Activated naive CD4-positive, alpha-beta T cell treated with anti-CD3 and anti-CD28 coated beads for 36 hours (primary cell): ENCODE data around the gene EPO. TPM values are rescaled to one million over a fixed set of nuclear protein-coding genes. Genes with fewer than 3 reads are reported as not detected.
"Not testable (repeated sequence)": the region's sequence is repeated elsewhere in the genome, so short reads cannot be mapped to it uniquely, and the experiment has no call there.

Source experiments
- CTCF ChIA-PET: fragments of 350-600 bp; sonication (Branson Sonifier 250); formaldehyde crosslinking; loops from one replicate; lab custom pipeline; 2021; ENCODE audit warnings: antibody characterized with exemption; lab: Charles Lee
- DNase-seq: peaks from one replicate; pipeline ENCODE4 v3.0.0-alpha.2; 2020
- H3K27ac Mint-ChIP-seq: one replicate; pipeline ENCODE4 v1.8.0; 2021; ENCODE audit warnings: mild to moderate bottlenecking, mixed read lengths
- H3K27me3 Mint-ChIP-seq: one replicate; pipeline ENCODE4 v1.8.0; 2021; ENCODE audit warnings: low read depth, mixed read lengths
- H3K36me3 Mint-ChIP-seq: one replicate; pipeline ENCODE4 v1.8.0; 2021; ENCODE audit warnings: low read depth, mixed read lengths
- H3K4me1 Mint-ChIP-seq: one replicate; pipeline ENCODE4 v1.8.0; 2021; ENCODE audit warnings: low read depth, mixed read lengths
- H3K4me3 Mint-ChIP-seq: one replicate; pipeline ENCODE4 v1.8.0; 2021; ENCODE audit warnings: mild to moderate bottlenecking, moderate library complexity, mixed read lengths
- H3K9me3 Mint-ChIP-seq: one replicate; pipeline ENCODE4 v1.8.0; 2021; ENCODE audit warnings: mixed read lengths
- intact Hi-C: fragments of 100-400 bp; cut with micrococcal nuclease; formaldehyde crosslinking; loops from one replicate; pipeline ENCODE4 v1.15.1; 2023
- total RNA-seq, 2 experiments: library from RNA; stranded (reverse); gene quantifications; one replicate each; pipeline ENCODE4 v1.2.3, GENCODE V29; 2021

EPO gene
- total RNA-seq, 2 experiments from 2014 or later = not detected

- intact Hi-C loops = no loop called here
- Mint-ChIP-seq H3K27me3 (peaks cover under 1% of the 10 kb centered on the region), H3K4me3 (no peak overlapping the region), H3K9me3 (no peaks in the 10 kb centered on the region), H3K27ac (no peak overlapping the region), H3K36me3 (no peaks in the 10 kb centered on the region), H3K4me1 (peaks cover 5% of the 10 kb centered on the region)
- CTCF ChIA-PET = no interaction called here
- no peak for DNase-seq
Measured at GRCh38 chr7:100730136-100730800, 10.0 kb downstream of the EPO start.

GRCh38 chr7:100731937-100732636 is 11.8 kb downstream of the EPO start:
- no peak overlapping the region for H3K4me3 Mint-ChIP-seq
- no peaks in the 10 kb centered on the region for H3K27me3 Mint-ChIP-seq
- H3K27ac Mint-ChIP-seq = no peak overlapping the region
- intact Hi-C loops = no loop called here
- CTCF ChIA-PET = interaction anchor here (0.6 kb wide), 1 partner anchor 11 kb away, joined by 4 read pairs; no protein-coding TSS in a partner anchor
- H3K9me3 Mint-ChIP-seq = no peaks in the 10 kb centered on the region
- no peaks in the 10 kb centered on the region for H3K36me3 Mint-ChIP-seq
- peaks cover 4% of the 10 kb centered on the region for H3K4me1 Mint-ChIP-seq
- no peak for DNase-seq

- intact Hi-C loops = no loop called here
- Mint-ChIP-seq H3K27me3 (no peaks in the 10 kb centered on the region), H3K9me3 (no peaks in the 10 kb centered on the region), H3K36me3 (no peaks in the 10 kb centered on the region), H3K4me1 (peaks cover 4% of the 10 kb centered on the region), H3K27ac (no peak overlapping the region), H3K4me3 (no peak overlapping the region)
- CTCF ChIA-PET = no interaction called here
- DNase-seq = no peak
Measured at GRCh38 chr7:100735730-100736129, 15.5 kb downstream of the EPO start.

GRCh38 chr7:100736671-100737070 is 16.4 kb downstream of the EPO start:
- Mint-ChIP-seq H3K9me3 (no peaks in the 10 kb centered on the region), H3K27ac (no peak overlapping the region), H3K36me3 (no peaks in the 10 kb centered on the region), H3K4me1 (peaks cover 4% of the 10 kb centered on the region), H3K27me3 (no peaks in the 10 kb centered on the region), H3K4me3 (no peak overlapping the region)
- DNase-seq = no peak
- intact Hi-C loops = no loop called here
- CTCF ChIA-PET = no interaction called here

GRCh38 chr7:100739934-100740333 is 19.7 kb downstream of the EPO start:
- peaks cover 6% of the 10 kb centered on the region for H3K27me3 Mint-ChIP-seq
- no peak overlapping the region for H3K27ac Mint-ChIP-seq
- H3K4me1 Mint-ChIP-seq = no peaks in the 10 kb centered on the region
- no peaks in the 10 kb centered on the region for H3K36me3 Mint-ChIP-seq
- CTCF ChIA-PET = no interaction called here
- no peak overlapping the region for H3K4me3 Mint-ChIP-seq
- no peaks in the 10 kb centered on the region for H3K9me3 Mint-ChIP-seq
- intact Hi-C loops = no loop called here
- no peak for DNase-seq

GRCh38 chr7:100744605-100745004 is 24.3 kb downstream of the EPO start:
- DNase-seq = no peak
- intact Hi-C loops = loop anchor here (1.0 kb wide), 1 partner anchor 19 kb away; no protein-coding TSS in a partner anchor
- CTCF ChIA-PET = interaction anchor here (0.9 kb wide), 1 partner anchor 39 kb away, joined by 3 read pairs; the partner anchor contains the start of gene POP7
- Mint-ChIP-seq H3K27ac (no peak overlapping the region), H3K27me3 (peaks cover 13% of the 10 kb centered on the region), H3K4me1 (peaks cover 4% of the 10 kb centered on the region), H3K9me3 (no peaks in the 10 kb centered on the region), H3K4me3 (peak overlapping the region; percentile 75), H3K36me3 (peaks cover 1% of the 10 kb centered on the region)

GRCh38 chr7:100745184-100745583 is 24.9 kb downstream of the EPO start:
- Mint-ChIP-seq H3K4me3 (peak overlapping the region; percentile 75), H3K36me3 (peaks cover 1% of the 10 kb centered on the region), H3K27ac (no peak overlapping the region), H3K9me3 (no peaks in the 10 kb centered on the region), H3K27me3 (peaks cover 13% of the 10 kb centered on the region), H3K4me1 (peaks cover 4% of the 10 kb centered on the region)
- CTCF ChIA-PET = interaction anchor here (0.9 kb wide), 1 partner anchor 39 kb away, joined by 3 read pairs; the partner anchor contains the start of gene POP7
- intact Hi-C loops = loop anchor here (1.0 kb wide), 1 partner anchor 20 kb away; no protein-coding TSS in a partner anchor
- DNase-seq = peak; percentile 56

GRCh38 chr7:100752994-100753393 is 32.7 kb downstream of the EPO start:
- Mint-ChIP-seq H3K4me1 (no peaks in the 10 kb centered on the region), H3K4me3 (no peak overlapping the region), H3K27me3 (peaks cover 4% of the 10 kb centered on the region), H3K27ac (no peak overlapping the region), H3K9me3 (no peaks in the 10 kb centered on the region), H3K36me3 (no peaks in the 10 kb centered on the region)
- DNase-seq = no peak
- CTCF ChIA-PET = no interaction called here
- intact Hi-C loops = no loop called here

GRCh38 chr7:100753750-100754149 is 33.5 kb downstream of the EPO start:
- CTCF ChIA-PET = interaction anchor here (0.6 kb wide), 1 partner anchor 150 kb away, joined by 3 read pairs; no protein-coding TSS in a partner anchor
- no peak for DNase-seq
- no peaks in the 10 kb centered on the region for H3K4me1 Mint-ChIP-seq
- H3K36me3 Mint-ChIP-seq = no peaks in the 10 kb centered on the region
- H3K27me3 Mint-ChIP-seq = peaks cover 4% of the 10 kb centered on the region
- no peak overlapping the region for H3K27ac Mint-ChIP-seq
- no peak overlapping the region for H3K4me3 Mint-ChIP-seq
- intact Hi-C loops = no loop called here
- no peaks in the 10 kb centered on the region for H3K9me3 Mint-ChIP-seq

- Mint-ChIP-seq H3K4me3 (no peak overlapping the region), H3K36me3 (no peaks in the 10 kb centered on the region), H3K9me3 (no peaks in the 10 kb centered on the region), H3K27me3 (no peaks in the 10 kb centered on the region), H3K27ac (no peak overlapping the region), H3K4me1 (no peaks in the 10 kb centered on the region)
- DNase-seq = no peak
- CTCF ChIA-PET = interaction anchor here (0.6 to 0.7 kb wide), 2 partner anchors 70 to 196 kb away, joined by 3 read pairs; no protein-coding TSS in a partner anchor
- intact Hi-C loops = no loop called here
Measured at GRCh38 chr7:100759357-100760171, 39.3 kb downstream of the EPO start.

GRCh38 chr7:100762841-100763240 is 42.6 kb downstream of the EPO start:
- CTCF ChIA-PET = interaction anchor here (0.6 kb wide), 1 partner anchor 71 kb away, joined by 4 read pairs; no protein-coding TSS in a partner anchor
- intact Hi-C loops, H3K36me3 Mint-ChIP-seq: not testable (repeated sequence)

GRCh38 chr7:100763556-100764140 is 43.4 kb downstream of the EPO start:
- Mint-ChIP-seq H3K27me3 (no peaks in the 10 kb centered on the region), H3K36me3 (no peaks in the 10 kb centered on the region), H3K4me1 (no peaks in the 10 kb centered on the region), H3K27ac (no peak overlapping the region), H3K9me3 (no peaks in the 10 kb centered on the region), H3K4me3 (no peak overlapping the region)
- intact Hi-C loops = no loop called here
- CTCF ChIA-PET = no interaction called here
- no peak for DNase-seq

More at GRCh38 chr7:100762841-100763240, 42.6 kb downstream of the EPO start:
- not testable (repeated sequence) for H3K4me1 Mint-ChIP-seq, H3K4me3 Mint-ChIP-seq, H3K27ac Mint-ChIP-seq, H3K9me3 Mint-ChIP-seq, DNase-seq, H3K27me3 Mint-ChIP-seq
